Thymus (tissue), 11 donors: ENCODE data around the gene CDH13. TPM values are rescaled to one million over a fixed set of nuclear protein-coding genes. Genes with fewer than 3 reads are reported as not detected.

Experiments
- DNase-seq, 9 donors: peaks; one replicate each; pipeline ENCODE4 v3.0.0-alpha.2; 2013; ENCODE audit warnings: low spot score in 9 of 9, low read depth in 6 of 9, missing footprints in 1 of 9
- H3K27ac ChIP-seq, 2 donors: one replicate each; pipeline ENCODE4 v1.5.1; 2013; ENCODE audit warnings: control low read depth in 1 of 2, low read depth in 1 of 2, low read length in 1 of 2, mild to moderate bottlenecking in 1 of 2, moderate library complexity in 1 of 2
- H3K27me3 ChIP-seq, 2 donors: one replicate each; pipeline ENCODE4 v1.5.1; 2013; ENCODE audit warnings: low read length in 1 of 2; ENCODE audit not compliant: control insufficient read depth in 2 of 2, insufficient read depth in 1 of 2
- H3K36me3 ChIP-seq, 2 donors: one replicate each; pipeline ENCODE4 v1.5.1; 2013; ENCODE audit warnings: low read length in 1 of 2, mild to moderate bottlenecking in 1 of 2, moderate library complexity in 1 of 2; ENCODE audit not compliant: control insufficient read depth in 2 of 2, insufficient read depth in 2 of 2
- H3K4me1 ChIP-seq, 2 donors: one replicate each; pipeline ENCODE4 v1.5.1; 2013; ENCODE audit warnings: low read length in 2 of 2; ENCODE audit not compliant: control insufficient read depth in 2 of 2, insufficient read depth in 2 of 2
- H3K4me3 ChIP-seq, 2 donors: one replicate each; pipeline ENCODE4 v1.5.1; 2013; ENCODE audit warnings: low read length in 2 of 2, control low read depth in 1 of 2, mild to moderate bottlenecking in 1 of 2
- H3K9me3 ChIP-seq, 2 donors: one replicate each; pipeline ENCODE4 v1.5.1; 2013; ENCODE audit warnings: low read length in 1 of 2, mild to moderate bottlenecking in 1 of 2; ENCODE audit not compliant: control insufficient read depth in 2 of 2, insufficient read depth in 1 of 2
- WGBS: extraction: QIAGEN DNeasy Blood & Tissue Kit; methylation state at CpG from one replicate; pipeline ENCODE4 v1.1.7; 2013; 5-methylcytosine and 5-hydroxymethylcytosine counted together
- polyA plus RNA-seq: library from polyadenylated mRNA; stranded (reverse); fragments of 200-250 nt; gene quantifications from one replicate; pipeline ENCODE4 v1.2.3, GENCODE V29; 2013
- total RNA-seq: library from RNA; stranded (reverse); fragments of 120-200 nt; gene quantifications from one replicate; pipeline ENCODE4 v1.2.4, GENCODE V29; 2013
- donor health status: healthy.

The CDH13 gene
- total and polyA plus RNA-seq, 2 donors, result 1.5 to 3.7 TPM

GRCh38 chr16:82963653-82964052 lies 336.9 kb downstream of the CDH13 start:
- H3K27ac ChIP-seq, result no peak overlapping the region

GRCh38 chr16:82965808-82966207 lies 339.0 kb downstream of the CDH13 start:
- Histone ChIP-seq H3K27me3 (no peaks in the 10 kb centered on the region), H3K4me3 (no peak overlapping the region), H3K9me3 (no peaks in the 10 kb centered on the region), H3K36me3 (no peaks in the 10 kb centered on the region), H3K4me1 (no peaks in the 10 kb centered on the region), H3K27ac (no peak overlapping the region)
- no peak for DNase-seq
- WGBS, result 91% methylated on average over 5 of the region's 5 CpGs

More at GRCh38 chr16:82963653-82964052, 336.9 kb downstream of the CDH13 start:
- Histone ChIP-seq H3K27me3 (no peaks in the 10 kb centered on the region), H3K36me3 (no peaks in the 10 kb centered on the region), H3K4me1 (no peaks in the 10 kb centered on the region), H3K4me3 (no peak overlapping the region), H3K9me3 (no peaks in the 10 kb centered on the region)
- 78% methylated on average over 11 of the region's 11 CpGs for WGBS
- no peak for DNase-seq

- Histone ChIP-seq H3K9me3 (no peaks in the 10 kb centered on the region), H3K4me1 (no peaks in the 10 kb centered on the region), H3K36me3 (no peaks in the 10 kb centered on the region), H3K27ac (no peak overlapping the region), H3K27me3 (no peaks in the 10 kb centered on the region), H3K4me3 (no peak overlapping the region)
- 91% methylated on average over 7 of the region's 7 CpGs for WGBS
- DNase-seq, result no peak
These were observed 340.7 kb downstream of the CDH13 start for GRCh38 chr16:82967424-82967823.

GRCh38 chr16:82971126-82971525 lies 344.4 kb downstream of the CDH13 start:
- WGBS, result 84% methylated on average over 5 of the region's 5 CpGs
- no peaks in the 10 kb centered on the region for H3K36me3 ChIP-seq
- no peaks in the 10 kb centered on the region for H3K9me3 ChIP-seq

GRCh38 chr16:82972331-82972919 lies 345.7 kb downstream of the CDH13 start:
- H3K27me3 ChIP-seq, result no peaks in the 10 kb centered on the region
- H3K4me1 ChIP-seq, result no peaks in the 10 kb centered on the region
- H3K36me3 ChIP-seq, result no peaks in the 10 kb centered on the region
- WGBS, result 92% methylated on average over 4 of the region's 4 CpGs
- no peaks in the 10 kb centered on the region for H3K9me3 ChIP-seq
- no peak for DNase-seq
- H3K27ac ChIP-seq, result no peak overlapping the region
- no peak overlapping the region for H3K4me3 ChIP-seq

More at GRCh38 chr16:82971126-82971525, 344.4 kb downstream of the CDH13 start:
- no peaks in the 10 kb centered on the region for H3K4me1 ChIP-seq
- H3K27me3 ChIP-seq, result no peaks in the 10 kb centered on the region
- no peak for DNase-seq
- no peak overlapping the region for H3K27ac ChIP-seq
- H3K4me3 ChIP-seq, result no peak overlapping the region

GRCh38 chr16:82979406-82980111 lies 352.8 kb downstream of the CDH13 start:
- WGBS, result 68% methylated on average over 4 of the region's 4 CpGs
- no peak for DNase-seq
- H3K4me1 ChIP-seq, result no peaks in the 10 kb centered on the region
- H3K27ac ChIP-seq, result no peak overlapping the region
- no peaks in the 10 kb centered on the region for H3K9me3 ChIP-seq
- no peaks in the 10 kb centered on the region for H3K27me3 ChIP-seq
- H3K36me3 ChIP-seq, result no peaks in the 10 kb centered on the region
- no peak overlapping the region for H3K4me3 ChIP-seq

GRCh38 chr16:82980810-82981209 lies 354.0 kb downstream of the CDH13 start:
- Histone ChIP-seq H3K4me1 (no peaks in the 10 kb centered on the region), H3K27me3 (no peaks in the 10 kb centered on the region), H3K4me3 (no peak overlapping the region), H3K36me3 (no peaks in the 10 kb centered on the region), H3K27ac (no peak overlapping the region), H3K9me3 (no peaks in the 10 kb centered on the region)
- 57% methylated on average over 3 of the region's 3 CpGs for WGBS
- DNase-seq, result no peak

- no peak for DNase-seq
- H3K9me3 ChIP-seq, result no peaks in the 10 kb centered on the region
- H3K27ac ChIP-seq, result no peak overlapping the region
- H3K4me1 ChIP-seq, result no peaks in the 10 kb centered on the region
- 82% methylated on average over 3 of the region's 3 CpGs for WGBS
- H3K4me3 ChIP-seq, result no peak overlapping the region
- no peaks in the 10 kb centered on the region for H3K36me3 ChIP-seq
- no peaks in the 10 kb centered on the region for H3K27me3 ChIP-seq
These were observed 361.0 kb downstream of the CDH13 start for GRCh38 chr16:82987767-82988166.

- Histone ChIP-seq H3K27ac (no peak overlapping the region), H3K9me3 (no peaks in the 10 kb centered on the region), H3K36me3 (no peaks in the 10 kb centered on the region), H3K4me1 (no peaks in the 10 kb centered on the region), H3K4me3 (no peak overlapping the region), H3K27me3 (no peaks in the 10 kb centered on the region)
- WGBS, result 87% methylated on average over 3 of the region's 3 CpGs
- no peak for DNase-seq
These were observed 363.4 kb downstream of the CDH13 start for GRCh38 chr16:82990155-82990554.
